Measurements from ENCODE around the gene RIC3.

DNA sequence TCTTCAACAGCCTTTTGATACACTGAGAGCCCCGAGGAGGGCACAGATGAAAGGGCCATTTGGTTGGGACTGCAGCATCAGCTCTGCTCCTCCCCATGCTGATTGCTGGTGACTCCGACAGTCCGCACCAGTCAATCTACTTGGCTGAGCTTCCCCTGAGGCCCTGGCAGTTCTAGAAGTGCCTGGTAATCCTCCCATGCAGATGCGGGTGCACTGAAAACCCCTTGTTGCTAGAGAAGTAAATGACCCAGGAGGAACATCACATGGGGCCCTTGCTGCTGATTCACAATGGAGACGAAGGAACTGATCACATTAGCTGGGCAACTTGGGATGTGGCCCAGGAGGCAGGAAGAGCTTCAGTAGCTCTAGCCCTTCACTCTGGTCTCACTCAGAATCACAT lies 35.2 kb upstream of the RIC3 start:
- TF ChIP-seq, protein P1, sequence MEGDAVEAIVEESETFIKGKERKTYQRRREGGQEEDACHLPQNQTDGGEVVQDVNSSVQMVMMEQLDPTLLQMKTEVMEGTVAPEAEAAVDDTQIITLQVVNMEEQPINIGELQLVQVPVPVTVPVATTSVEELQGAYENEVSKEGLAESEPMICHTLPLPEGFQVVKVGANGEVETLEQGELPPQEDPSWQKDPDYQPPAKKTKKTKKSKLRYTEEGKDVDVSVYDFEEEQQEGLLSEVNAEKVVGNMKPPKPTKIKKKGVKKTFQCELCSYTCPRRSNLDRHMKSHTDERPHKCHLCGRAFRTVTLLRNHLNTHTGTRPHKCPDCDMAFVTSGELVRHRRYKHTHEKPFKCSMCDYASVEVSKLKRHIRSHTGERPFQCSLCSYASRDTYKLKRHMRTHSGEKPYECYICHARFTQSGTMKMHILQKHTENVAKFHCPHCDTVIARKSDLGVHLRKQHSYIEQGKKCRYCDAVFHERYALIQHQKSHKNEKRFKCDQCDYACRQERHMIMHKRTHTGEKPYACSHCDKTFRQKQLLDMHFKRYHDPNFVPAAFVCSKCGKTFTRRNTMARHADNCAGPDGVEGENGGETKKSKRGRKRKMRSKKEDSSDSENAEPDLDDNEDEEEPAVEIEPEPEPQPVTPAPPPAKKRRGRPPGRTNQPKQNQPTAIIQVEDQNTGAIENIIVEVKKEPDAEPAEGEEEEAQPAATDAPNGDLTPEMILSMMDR (IDR thresholded peaks at IDR 0.05), result no peak
- TF ChIP-seq POLR2A (IDR thresholded peaks at IDR 0.05) (no peak), POLR2AphosphoS5 (IDR thresholded peaks at IDR 0.05) (no peak), EP300 (IDR thresholded peaks at IDR 0.05) (no peak)
